ENCODE results near the gene C9orf72.
"Not testable (repeated sequence)": the region's sequence is repeated elsewhere in the genome, so short reads cannot be mapped to it uniquely, and the experiment has no call there.

C9orf72 gene

GRCh38 chr9:27503623-27504022 is 69.7 kb downstream of the C9orf72 start:
- H3K9ac ChIP-seq (ENCODE audit: low read depth, low read length): no peak overlapping the region
- H3K36me3 ChIP-seq (ENCODE audit: insufficient read depth, low read length): no peaks in the 10 kb centered on the region
- H3K9me3 ChIP-seq (ENCODE audit: control insufficient read depth, insufficient read depth, low read length): no peaks in the 10 kb centered on the region
- H3K4me1 ChIP-seq (ENCODE audit: insufficient read depth, low read length): peaks cover 13% of the 10 kb centered on the region

GRCh38 chr9:27500902-27501301 is 72.4 kb downstream of the C9orf72 start:
- not testable (repeated sequence) for H3K9me3 ChIP-seq (ENCODE audit: control insufficient read depth, insufficient read depth, low read length); H3K36me3 ChIP-seq (ENCODE audit: insufficient read depth, low read length); H3K9ac ChIP-seq (ENCODE audit: low read depth, low read length)
- H3K4me1 ChIP-seq (ENCODE audit: insufficient read depth, low read length): peaks cover 33% of the 10 kb centered on the region

- H3K4me1 ChIP-seq (ENCODE audit: insufficient read depth, low read length): peaks cover 40% of the 10 kb centered on the region
- H3K36me3 ChIP-seq (ENCODE audit: insufficient read depth, low read length): no peaks in the 10 kb centered on the region
- H3K9me3 ChIP-seq (ENCODE audit: control insufficient read depth, insufficient read depth, low read length): no peaks in the 10 kb centered on the region
- no peak overlapping the region for H3K9ac ChIP-seq (ENCODE audit: low read depth, low read length)
Observed at GRCh38 chr9:27499451-27499850, 73.8 kb downstream of the C9orf72 start.

- Histone ChIP-seq H3K4me1 (ENCODE audit: insufficient read depth, low read length) (peaks cover 40% of the 10 kb centered on the region), H3K9me3 (ENCODE audit: control insufficient read depth, insufficient read depth, low read length) (no peaks in the 10 kb centered on the region), H3K9ac (ENCODE audit: low read depth, low read length) (no peak overlapping the region), H3K36me3 (ENCODE audit: insufficient read depth, low read length) (no peaks in the 10 kb centered on the region)
Observed at GRCh38 chr9:27497883-27498417, 75.3 kb downstream of the C9orf72 start.

Measured in ES-I3 (cell line).